ENCODE data around the gene ERCC5.

The ERCC5 gene

GRCh38 chr13:102846261-102847015 is 606 bp downstream of the ERCC5 start:
- TF ChIP-seq POLR2AphosphoS5 (IDR thresholded peaks at IDR 0.05; ENCODE audit: low read depth, low read length) (peak; percentile 33; the same call in 1 of the 2 replicates), TAF1 (IDR thresholded peaks at IDR 0.05; ENCODE audit: borderline replicate concordance, low read depth, low read length) (no peak)
- DNase-seq (ENCODE audit: insufficient read length) (no peak), FAIRE-seq (peak; percentile 69)

- DNase-seq (ENCODE audit: insufficient read length) (no peak), FAIRE-seq (peak; percentile 75)
- TF ChIP-seq POLR2AphosphoS5 (IDR thresholded peaks at IDR 0.05; ENCODE audit: low read depth, low read length) (no peak), POLR2A (IDR thresholded peaks at IDR 0.05; ENCODE audit: low read depth, low read length) (no peak), TAF1 (IDR thresholded peaks at IDR 0.05; ENCODE audit: borderline replicate concordance, low read depth, low read length) (no peak)
These were observed 1.7 kb downstream of the ERCC5 start for GRCh38 chr13:102847272-102848234.

GRCh38 chr13:102848956-102849355 is 3.1 kb downstream of the ERCC5 start:
- FAIRE-seq, result no peak
- no peak for DNase-seq (ENCODE audit: insufficient read length)
- TF ChIP-seq POLR2AphosphoS5 (IDR thresholded peaks at IDR 0.05; ENCODE audit: low read depth, low read length), result no peak

- no peak for DNase-seq (ENCODE audit: insufficient read length)
- FAIRE-seq, result no peak
- TF ChIP-seq POLR2A (IDR thresholded peaks at IDR 0.05; ENCODE audit: low read depth, low read length), result no peak
- no peak for TF ChIP-seq POLR2AphosphoS5 (IDR thresholded peaks at IDR 0.05; ENCODE audit: low read depth, low read length)
- TF ChIP-seq TAF1 (IDR thresholded peaks at IDR 0.05; ENCODE audit: borderline replicate concordance, low read depth, low read length), result no peak
These were observed 6.7 kb downstream of the ERCC5 start for GRCh38 chr13:102852556-102852955.

- TF ChIP-seq POLR2AphosphoS5 (IDR thresholded peaks at IDR 0.05; ENCODE audit: low read depth, low read length), result no peak
- TF ChIP-seq TAF1 (IDR thresholded peaks at IDR 0.05; ENCODE audit: borderline replicate concordance, low read depth, low read length), result no peak
- TF ChIP-seq POLR2A (IDR thresholded peaks at IDR 0.05; ENCODE audit: low read depth, low read length), result no peak
- DNase-seq (ENCODE audit: insufficient read length) (no peak), FAIRE-seq (peak; percentile 60)
These were observed 8.8 kb downstream of the ERCC5 start for GRCh38 chr13:102854675-102855074.

- TF ChIP-seq TAF1 (IDR thresholded peaks at IDR 0.05; ENCODE audit: borderline replicate concordance, low read depth, low read length), result no peak
- no peak for TF ChIP-seq POLR2A (IDR thresholded peaks at IDR 0.05; ENCODE audit: low read depth, low read length)
- TF ChIP-seq POLR2AphosphoS5 (IDR thresholded peaks at IDR 0.05; ENCODE audit: low read depth, low read length), result no peak
- FAIRE-seq, result no peak
- DNase-seq (ENCODE audit: insufficient read length), result no peak
These were observed 10.7 kb downstream of the ERCC5 start for GRCh38 chr13:102856557-102856956.

GRCh38 chr13:102862624-102863210 is 16.9 kb downstream of the ERCC5 start:
- TF ChIP-seq POLR2AphosphoS5 (IDR thresholded peaks at IDR 0.05; ENCODE audit: low read depth, low read length) (no peak), TAF1 (IDR thresholded peaks at IDR 0.05; ENCODE audit: borderline replicate concordance, low read depth, low read length) (no peak), POLR2A (IDR thresholded peaks at IDR 0.05; ENCODE audit: low read depth, low read length) (no peak)
- FAIRE-seq (no peak), DNase-seq (ENCODE audit: insufficient read length) (no peak)

GRCh38 chr13:102863590-102863989 is 17.8 kb downstream of the ERCC5 start:
- DNase-seq (ENCODE audit: insufficient read length) (no peak), FAIRE-seq (no peak)
- TF ChIP-seq TAF1 (IDR thresholded peaks at IDR 0.05; ENCODE audit: borderline replicate concordance, low read depth, low read length) (no peak), POLR2A (IDR thresholded peaks at IDR 0.05; ENCODE audit: low read depth, low read length) (no peak), POLR2AphosphoS5 (IDR thresholded peaks at IDR 0.05; ENCODE audit: low read depth, low read length) (no peak)

- no peak for TF ChIP-seq POLR2AphosphoS5 (IDR thresholded peaks at IDR 0.05; ENCODE audit: low read depth, low read length)
- FAIRE-seq (no peak), DNase-seq (ENCODE audit: insufficient read length) (no peak)
These were observed 22.6 kb downstream of the ERCC5 start for GRCh38 chr13:102868366-102868936.

- DNase-seq (ENCODE audit: insufficient read length) (no peak), FAIRE-seq (no peak)
- no peak for TF ChIP-seq POLR2A (IDR thresholded peaks at IDR 0.05; ENCODE audit: low read depth, low read length)
- TF ChIP-seq TAF1 (IDR thresholded peaks at IDR 0.05; ENCODE audit: borderline replicate concordance, low read depth, low read length), result no peak
- TF ChIP-seq POLR2AphosphoS5 (IDR thresholded peaks at IDR 0.05; ENCODE audit: low read depth, low read length), result no peak
These were observed 24.3 kb downstream of the ERCC5 start for GRCh38 chr13:102869948-102870676.
